ENCODE results near the gene TMEM132C.

TMEM132C gene

GRCh38 chr12:128399253-128399652 is 132.3 kb downstream of the TMEM132C start:
- Histone ChIP-seq H3K27me3 (ENCODE audit: control insufficient read depth in 1 of 2, insufficient read depth in 1 of 2, low read length in 2 of 2) (no peaks in the 10 kb centered on the region), H4K8ac (ENCODE audit: low read length) (no peak overlapping the region), H3K4me1 (ENCODE audit: control insufficient read depth, insufficient read depth, low read depth, low read length) (no peaks in the 10 kb centered on the region), H3K4me3 (ENCODE audit: insufficient read depth in 1 of 2, low read depth in 1 of 2, low read length in 2 of 2) (no peak overlapping the region), H3K9ac (ENCODE audit: low read length) (no peak overlapping the region), H3K14ac (ENCODE audit: low read length in 2 of 2) (no peak overlapping the region), H3K9me3 (ENCODE audit: control insufficient read depth, low read length) (no peaks in the 10 kb centered on the region), H2BK120ac (ENCODE audit: low read depth, low read length) (no peak overlapping the region), H3K18ac (ENCODE audit: low read depth in 1 of 2, low read length in 2 of 2) (no peak overlapping the region), H2BK15ac (ENCODE audit: low read depth, poor library complexity, severe bottlenecking) (no peak overlapping the region), H3K79me1 (replicated peaks; ENCODE audit: low read length, poor library complexity, severe bottlenecking) (no peaks in the 10 kb centered on the region), H4K91ac (ENCODE audit: low read length) (no peak overlapping the region), H3K4me2 (ENCODE audit: low read length, poor library complexity, severe bottlenecking) (no peak overlapping the region), H2AK5ac (ENCODE audit: low read length, severe bottlenecking) (no peak overlapping the region), H3K27ac (ENCODE audit: low read length, poor library complexity, severe bottlenecking) (no peak overlapping the region), H2BK12ac (ENCODE audit: low read length in 2 of 2) (no peak overlapping the region), H3K23ac (ENCODE audit: low read length in 2 of 2) (no peak overlapping the region), H3K36me3 (ENCODE audit: control insufficient read depth in 1 of 2, insufficient read depth in 2 of 2, low read depth in 1 of 2, low read length in 2 of 2) (no peaks in the 10 kb centered on the region), H2AFZ (ENCODE audit: low read depth, low read length) (no peak overlapping the region), H2BK5ac (ENCODE audit: low read depth, low read length, poor library complexity, severe bottlenecking) (no peak overlapping the region), H3K4ac (ENCODE audit: low read depth in 1 of 2, low read length in 2 of 2) (no peak overlapping the region)
- DNase-seq, result no peak
- WGBS, result no CpG with 5 or more reads among the region's 1 CpG

- Histone ChIP-seq H2AFZ (ENCODE audit: low read depth, low read length) (no peak overlapping the region), H3K79me1 (replicated peaks; ENCODE audit: low read length, poor library complexity, severe bottlenecking) (no peaks in the 10 kb centered on the region), H2BK12ac (ENCODE audit: low read length in 2 of 2) (no peak overlapping the region), H3K4me2 (ENCODE audit: low read length, poor library complexity, severe bottlenecking) (no peak overlapping the region), H3K4me3 (ENCODE audit: insufficient read depth in 1 of 2, low read depth in 1 of 2, low read length in 2 of 2) (no peak overlapping the region), H3K27me3 (ENCODE audit: control insufficient read depth in 1 of 2, insufficient read depth in 1 of 2, low read length in 2 of 2) (no peaks in the 10 kb centered on the region), H3K36me3 (ENCODE audit: control insufficient read depth in 1 of 2, insufficient read depth in 2 of 2, low read depth in 1 of 2, low read length in 2 of 2) (no peaks in the 10 kb centered on the region), H2BK120ac (ENCODE audit: low read depth, low read length) (no peak overlapping the region), H2BK15ac (ENCODE audit: low read depth, poor library complexity, severe bottlenecking) (no peak overlapping the region), H3K18ac (ENCODE audit: low read depth in 1 of 2, low read length in 2 of 2) (no peak overlapping the region), H3K9me3 (ENCODE audit: control insufficient read depth, low read length) (no peaks in the 10 kb centered on the region), H3K4ac (ENCODE audit: low read depth in 1 of 2, low read length in 2 of 2) (no peak overlapping the region), H2AK5ac (ENCODE audit: low read length, severe bottlenecking) (no peak overlapping the region), H3K27ac (ENCODE audit: low read length, poor library complexity, severe bottlenecking) (no peak overlapping the region), H3K14ac (ENCODE audit: low read length in 2 of 2) (no peak overlapping the region), H3K23ac (ENCODE audit: low read length in 2 of 2) (no peak overlapping the region), H3K4me1 (ENCODE audit: control insufficient read depth, insufficient read depth, low read depth, low read length) (no peaks in the 10 kb centered on the region), H3K9ac (ENCODE audit: low read length) (no peak overlapping the region), H4K91ac (ENCODE audit: low read length) (no peak overlapping the region), H2BK5ac (ENCODE audit: low read depth, low read length, poor library complexity, severe bottlenecking) (no peak overlapping the region), H4K8ac (ENCODE audit: low read length) (no peak overlapping the region)
- no peak for DNase-seq
- WGBS, result 59% methylated on average over 16 of the region's 16 CpGs
Observed at GRCh38 chr12:128402486-128403243, 135.7 kb downstream of the TMEM132C start.

- H3K79me1 ChIP-seq (replicated peaks; ENCODE audit: low read length, poor library complexity, severe bottlenecking), result no peaks in the 10 kb centered on the region
- 75% methylated on average over 9 of the region's 9 CpGs for WGBS
- H3K18ac ChIP-seq (ENCODE audit: low read depth in 1 of 2, low read length in 2 of 2), result no peak overlapping the region
- no peak overlapping the region for H3K14ac ChIP-seq (ENCODE audit: low read length in 2 of 2)
- no peak overlapping the region for H2BK5ac ChIP-seq (ENCODE audit: low read depth, low read length, poor library complexity, severe bottlenecking)
- H3K23ac ChIP-seq (ENCODE audit: low read length in 2 of 2), result no peak overlapping the region
- no peak overlapping the region for H3K4me3 ChIP-seq (ENCODE audit: insufficient read depth in 1 of 2, low read depth in 1 of 2, low read length in 2 of 2)
- H3K4me1 ChIP-seq (ENCODE audit: control insufficient read depth, insufficient read depth, low read depth, low read length), result no peaks in the 10 kb centered on the region
- H2AK5ac ChIP-seq (ENCODE audit: low read length, severe bottlenecking), result no peak overlapping the region
- no peaks in the 10 kb centered on the region for H3K27me3 ChIP-seq (ENCODE audit: control insufficient read depth in 1 of 2, insufficient read depth in 1 of 2, low read length in 2 of 2)
- no peak overlapping the region for H4K91ac ChIP-seq (ENCODE audit: low read length)
- H3K9ac ChIP-seq (ENCODE audit: low read length), result no peak overlapping the region
- no peak overlapping the region for H4K8ac ChIP-seq (ENCODE audit: low read length)
- H3K4ac ChIP-seq (ENCODE audit: low read depth in 1 of 2, low read length in 2 of 2), result no peak overlapping the region
- DNase-seq, result no peak
- H2BK15ac ChIP-seq (ENCODE audit: low read depth, poor library complexity, severe bottlenecking), result no peak overlapping the region
- no peak overlapping the region for H2BK120ac ChIP-seq (ENCODE audit: low read depth, low read length)
- H2BK12ac ChIP-seq (ENCODE audit: low read length in 2 of 2), result no peak overlapping the region
- H3K36me3 ChIP-seq (ENCODE audit: control insufficient read depth in 1 of 2, insufficient read depth in 2 of 2, low read depth in 1 of 2, low read length in 2 of 2), result no peaks in the 10 kb centered on the region
- no peak overlapping the region for H2AFZ ChIP-seq (ENCODE audit: low read depth, low read length)
- H3K27ac ChIP-seq (ENCODE audit: low read length, poor library complexity, severe bottlenecking), result no peak overlapping the region
- H3K9me3 ChIP-seq (ENCODE audit: control insufficient read depth, low read length), result no peaks in the 10 kb centered on the region
- no peak overlapping the region for H3K4me2 ChIP-seq (ENCODE audit: low read length, poor library complexity, severe bottlenecking)
Observed at GRCh38 chr12:128408669-128409068, 141.7 kb downstream of the TMEM132C start.

- Histone ChIP-seq H3K14ac (ENCODE audit: low read length in 2 of 2) (no peak overlapping the region), H3K4me3 (ENCODE audit: insufficient read depth in 1 of 2, low read depth in 1 of 2, low read length in 2 of 2) (no peak overlapping the region), H3K79me1 (replicated peaks; ENCODE audit: low read length, poor library complexity, severe bottlenecking) (no peaks in the 10 kb centered on the region), H2AFZ (ENCODE audit: low read depth, low read length) (no peak overlapping the region), H3K36me3 (ENCODE audit: control insufficient read depth in 1 of 2, insufficient read depth in 2 of 2, low read depth in 1 of 2, low read length in 2 of 2) (no peaks in the 10 kb centered on the region), H3K4ac (ENCODE audit: low read depth in 1 of 2, low read length in 2 of 2) (no peak overlapping the region), H4K8ac (ENCODE audit: low read length) (no peak overlapping the region), H3K9ac (ENCODE audit: low read length) (no peak overlapping the region), H3K27ac (ENCODE audit: low read length, poor library complexity, severe bottlenecking) (no peak overlapping the region), H3K18ac (ENCODE audit: low read depth in 1 of 2, low read length in 2 of 2) (no peak overlapping the region), H2BK5ac (ENCODE audit: low read depth, low read length, poor library complexity, severe bottlenecking) (no peak overlapping the region), H2AK5ac (ENCODE audit: low read length, severe bottlenecking) (no peak overlapping the region), H3K4me1 (ENCODE audit: control insufficient read depth, insufficient read depth, low read depth, low read length) (no peaks in the 10 kb centered on the region), H2BK12ac (ENCODE audit: low read length in 2 of 2) (no peak overlapping the region), H4K91ac (ENCODE audit: low read length) (no peak overlapping the region), H3K23ac (ENCODE audit: low read length in 2 of 2) (no peak overlapping the region), H3K9me3 (ENCODE audit: control insufficient read depth, low read length) (no peaks in the 10 kb centered on the region), H2BK120ac (ENCODE audit: low read depth, low read length) (no peak overlapping the region), H3K4me2 (ENCODE audit: low read length, poor library complexity, severe bottlenecking) (no peak overlapping the region), H2BK15ac (ENCODE audit: low read depth, poor library complexity, severe bottlenecking) (no peak overlapping the region), H3K27me3 (ENCODE audit: control insufficient read depth in 1 of 2, insufficient read depth in 1 of 2, low read length in 2 of 2) (no peaks in the 10 kb centered on the region)
- WGBS, result 89% methylated on average over 27 of the region's 27 CpGs
- no peak for DNase-seq
Observed at GRCh38 chr12:128415036-128415560, 148.1 kb downstream of the TMEM132C start.
